OCI-LY3 (cell line): ENCODE data around the gene RNF212B.
"Not testable (repeated sequence)": the region's sequence is repeated elsewhere in the genome, so short reads cannot be mapped to it uniquely, and the experiment has no call there.

Experiments used
- CTCF ChIP-seq: fragments of 200-600, 300-600 bp; sonication (generic); IDR thresholded peaks from 2 replicates; pipeline ENCODE4 v1.5.1; 2014; ENCODE audit warnings: antibody characterized with exemption, low read length, low read depth
- EZH2phosphoT487 ChIP-seq: fragments of 200-600 bp; shearing (Covaris generic); IDR thresholded peaks from 2 replicates; pipeline ENCODE4 v1.6.1; 2018; ENCODE audit warnings: antibody characterized with exemption, mixed run types, low read depth

GRCh38 chr14:23277928-23278327 lies 40.2 kb downstream of the RNF212B start:
- not testable (repeated sequence) for TF ChIP-seq CTCF, EZH2phosphoT487
